Measurements from ENCODE around the gene TFR2.

Gene TFR2

GRCh38 chr7:100623951-100624824 is 17.2 kb downstream of the TFR2 start:
- 87 to 91% methylated on average over 10 to 12 of the region's 15 CpGs for WGBS, 2 experiments (ENCODE audit: insufficient coverage in 2 of 2)
- H3K36me3 ChIP-seq (ENCODE audit: control insufficient read depth, insufficient read depth, low read length) = peaks cover 3% of the 10 kb centered on the region
- no peak overlapping the region for H3K27ac ChIP-seq (ENCODE audit: low read depth, low read length, severe bottlenecking)
- H3K4me1 ChIP-seq (ENCODE audit: control insufficient read depth, insufficient read depth, low read length, poor library complexity, severe bottlenecking) = no peaks in the 10 kb centered on the region
- H3K4me3 ChIP-seq (ENCODE audit: extremely low read depth, insufficient read depth, low read length, poor library complexity, severe bottlenecking) = no peak overlapping the region
- no peaks in the 10 kb centered on the region for H3K9me3 ChIP-seq (ENCODE audit: control insufficient read depth, low read length)

GRCh38 chr7:100621554-100621953 is 19.8 kb downstream of the TFR2 start:
- 80 to 88% methylated on average over 8 of the region's 8 CpGs for WGBS, 2 experiments (ENCODE audit: insufficient coverage in 2 of 2)
- peaks cover 3% of the 10 kb centered on the region for H3K36me3 ChIP-seq (ENCODE audit: control insufficient read depth, insufficient read depth, low read length)
- H3K4me1 ChIP-seq (ENCODE audit: control insufficient read depth, insufficient read depth, low read length, poor library complexity, severe bottlenecking) = no peaks in the 10 kb centered on the region
- no peak overlapping the region for H3K4me3 ChIP-seq (ENCODE audit: extremely low read depth, insufficient read depth, low read length, poor library complexity, severe bottlenecking)
- H3K27ac ChIP-seq (ENCODE audit: low read depth, low read length, severe bottlenecking) = no peak overlapping the region
- no peaks in the 10 kb centered on the region for H3K9me3 ChIP-seq (ENCODE audit: control insufficient read depth, low read length)

GRCh38 chr7:100620804-100621203 is 20.5 kb downstream of the TFR2 start:
- 94 to 95% methylated on average over 14 to 23 of the region's 23 CpGs for WGBS, 2 experiments (ENCODE audit: insufficient coverage in 2 of 2)
- Histone ChIP-seq H3K9me3 (ENCODE audit: control insufficient read depth, low read length) (no peaks in the 10 kb centered on the region), H3K36me3 (ENCODE audit: control insufficient read depth, insufficient read depth, low read length) (peaks cover 3% of the 10 kb centered on the region), H3K4me3 (ENCODE audit: extremely low read depth, insufficient read depth, low read length, poor library complexity, severe bottlenecking) (no peak overlapping the region), H3K27ac (ENCODE audit: low read depth, low read length, severe bottlenecking) (no peak overlapping the region), H3K4me1 (ENCODE audit: control insufficient read depth, insufficient read depth, low read length, poor library complexity, severe bottlenecking) (no peaks in the 10 kb centered on the region)

GRCh38 chr7:100620239-100620638 is 21.1 kb downstream of the TFR2 start:
- Histone ChIP-seq H3K4me3 (ENCODE audit: extremely low read depth, insufficient read depth, low read length, poor library complexity, severe bottlenecking) (no peak overlapping the region), H3K9me3 (ENCODE audit: control insufficient read depth, low read length) (no peaks in the 10 kb centered on the region), H3K36me3 (ENCODE audit: control insufficient read depth, insufficient read depth, low read length) (peaks cover 7% of the 10 kb centered on the region), H3K27ac (ENCODE audit: low read depth, low read length, severe bottlenecking) (no peak overlapping the region), H3K4me1 (ENCODE audit: control insufficient read depth, insufficient read depth, low read length, poor library complexity, severe bottlenecking) (no peaks in the 10 kb centered on the region)
- 73 to 89% methylated on average over 1 to 3 of the region's 6 CpGs for WGBS, 2 experiments (ENCODE audit: insufficient coverage in 2 of 2)

GRCh38 chr7:100614308-100614861 is 27.0 kb downstream of the TFR2 start:
- no peaks in the 10 kb centered on the region for H3K9me3 ChIP-seq (ENCODE audit: control insufficient read depth, low read length)
- WGBS, 2 experiments (ENCODE audit: insufficient coverage in 2 of 2) = 94 to 96% methylated on average over 2 to 4 of the region's 6 CpGs
- no peak overlapping the region for H3K27ac ChIP-seq (ENCODE audit: low read depth, low read length, severe bottlenecking)
- no peak overlapping the region for H3K4me3 ChIP-seq (ENCODE audit: extremely low read depth, insufficient read depth, low read length, poor library complexity, severe bottlenecking)
- peaks cover 16% of the 10 kb centered on the region for H3K36me3 ChIP-seq (ENCODE audit: control insufficient read depth, insufficient read depth, low read length)
- no peaks in the 10 kb centered on the region for H3K4me1 ChIP-seq (ENCODE audit: control insufficient read depth, insufficient read depth, low read length, poor library complexity, severe bottlenecking)

DNA sequence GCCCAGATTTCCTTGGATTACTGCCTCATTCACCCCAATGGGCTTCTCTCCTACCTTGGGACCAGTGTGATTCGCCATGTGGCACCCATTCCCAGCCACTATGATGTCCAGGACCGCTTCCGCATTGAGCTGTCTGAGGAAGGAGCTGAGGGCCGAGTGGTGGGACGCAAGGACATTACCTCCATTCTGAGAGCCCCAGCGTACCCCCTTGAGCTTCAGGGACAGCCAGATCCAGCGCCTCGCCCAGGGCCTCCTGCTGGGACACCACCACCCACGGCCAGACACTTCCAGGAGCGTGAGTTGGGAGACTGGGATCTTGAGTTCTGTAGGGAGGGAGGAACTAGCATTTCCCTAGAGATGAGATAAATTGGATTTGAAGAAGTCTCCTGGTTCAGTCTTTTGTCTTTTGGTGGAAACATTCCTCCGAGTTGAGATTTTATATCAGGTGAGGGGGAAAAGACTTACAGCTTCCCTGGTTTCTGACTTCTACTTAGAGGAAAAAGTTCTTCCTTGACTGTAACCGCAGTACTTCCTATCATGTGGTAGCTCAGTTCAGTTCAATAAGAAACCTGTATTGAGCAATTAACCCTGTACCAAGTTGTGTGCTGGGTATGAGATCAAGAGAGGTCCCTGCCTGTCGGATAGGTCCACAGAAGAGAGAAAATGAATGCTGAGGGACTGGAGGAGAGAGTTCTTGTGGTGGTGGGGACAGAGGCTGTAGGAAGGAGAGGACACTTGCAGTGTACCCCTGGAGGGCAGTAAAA is 27.8 kb downstream of the TFR2 start:
- Histone ChIP-seq H3K36me3 (ENCODE audit: control insufficient read depth, insufficient read depth, low read length) (peaks cover 16% of the 10 kb centered on the region), H3K27ac (ENCODE audit: low read depth, low read length, severe bottlenecking) (no peak overlapping the region), H3K4me1 (ENCODE audit: control insufficient read depth, insufficient read depth, low read length, poor library complexity, severe bottlenecking) (no peaks in the 10 kb centered on the region), H3K9me3 (ENCODE audit: control insufficient read depth, low read length) (no peaks in the 10 kb centered on the region), H3K4me3 (ENCODE audit: extremely low read depth, insufficient read depth, low read length, poor library complexity, severe bottlenecking) (peak overlapping the region; percentile 54)
- WGBS, 2 experiments (ENCODE audit: insufficient coverage in 2 of 2) = 88 to 98% methylated on average over 12 of the region's 13 CpGs

- Histone ChIP-seq H3K4me1 (ENCODE audit: control insufficient read depth, insufficient read depth, low read length, poor library complexity, severe bottlenecking) (no peaks in the 10 kb centered on the region), H3K9me3 (ENCODE audit: control insufficient read depth, low read length) (no peaks in the 10 kb centered on the region), H3K36me3 (ENCODE audit: control insufficient read depth, insufficient read depth, low read length) (peaks cover 18% of the 10 kb centered on the region), H3K4me3 (ENCODE audit: extremely low read depth, insufficient read depth, low read length, poor library complexity, severe bottlenecking) (peak overlapping the region; percentile 54), H3K27ac (ENCODE audit: low read depth, low read length, severe bottlenecking) (no peak overlapping the region)
- 3 to 8% methylated on average over 13 to 23 of the region's 29 CpGs for WGBS, 2 experiments (ENCODE audit: insufficient coverage in 2 of 2)
These were observed 28.5 kb downstream of the TFR2 start for GRCh38 chr7:100612730-100613390.

GRCh38 chr7:100611983-100612729 is 29.2 kb downstream of the TFR2 start, which contains the start of gene MOSPD3:
MOSPD3 (plus strand) TSS chr7:100612540; CDS start chr7:100612792, 252 bp downstream.
- H3K36me3 ChIP-seq (ENCODE audit: control insufficient read depth, insufficient read depth, low read length) = peaks cover 23% of the 10 kb centered on the region
- H3K4me1 ChIP-seq (ENCODE audit: control insufficient read depth, insufficient read depth, low read length, poor library complexity, severe bottlenecking) = no peaks in the 10 kb centered on the region
- 0 to 1% methylated on average over 60 to 61 of the region's 61 CpGs for WGBS, 2 experiments (ENCODE audit: insufficient coverage in 2 of 2)
- H3K4me3 ChIP-seq (ENCODE audit: extremely low read depth, insufficient read depth, low read length, poor library complexity, severe bottlenecking) = peak within 1 kb of the TSS; percentile 54
- peak within 1 kb of the TSS; percentile 92 for H3K27ac ChIP-seq (ENCODE audit: low read depth, low read length, severe bottlenecking)
- no peaks in the 10 kb centered on the region for H3K9me3 ChIP-seq (ENCODE audit: control insufficient read depth, low read length)

DNA sequence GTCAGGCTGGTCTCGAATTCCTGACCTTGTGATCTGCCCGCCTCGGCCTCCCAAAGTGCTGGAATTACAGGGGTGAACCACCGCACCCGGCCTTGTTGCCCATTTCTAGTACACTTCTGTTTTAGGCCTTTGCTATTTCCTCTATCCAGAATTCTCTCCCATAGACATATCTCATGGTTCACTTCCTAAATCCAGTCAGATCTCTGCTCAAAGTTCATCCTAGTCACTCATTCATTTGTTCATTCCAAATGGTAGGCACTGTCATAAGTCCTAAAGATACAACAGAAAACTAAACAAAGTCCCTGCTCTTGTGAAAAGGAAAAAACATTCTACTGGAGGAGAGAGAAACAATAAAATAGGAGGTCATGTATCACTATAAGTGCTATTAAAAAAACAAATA is 31.4 kb downstream of the TFR2 start:
- Histone ChIP-seq H3K4me3 (ENCODE audit: extremely low read depth, insufficient read depth, low read length, poor library complexity, severe bottlenecking) (no peak overlapping the region), H3K4me1 (ENCODE audit: control insufficient read depth, insufficient read depth, low read length, poor library complexity, severe bottlenecking) (no peaks in the 10 kb centered on the region), H3K36me3 (ENCODE audit: control insufficient read depth, insufficient read depth, low read length) (peaks cover 18% of the 10 kb centered on the region), H3K27ac (ENCODE audit: low read depth, low read length, severe bottlenecking) (no peak overlapping the region), H3K9me3 (ENCODE audit: control insufficient read depth, low read length) (no peaks in the 10 kb centered on the region)
- WGBS, 2 experiments (ENCODE audit: insufficient coverage in 2 of 2) = 91 to 100% methylated on average over 5 of the region's 5 CpGs

- 94 to 95% methylated on average over 5 to 8 of the region's 8 CpGs for WGBS, 2 experiments (ENCODE audit: insufficient coverage in 2 of 2)
- no peaks in the 10 kb centered on the region for H3K9me3 ChIP-seq (ENCODE audit: control insufficient read depth, low read length)
- peaks cover 14% of the 10 kb centered on the region for H3K4me1 ChIP-seq (ENCODE audit: control insufficient read depth, insufficient read depth, low read length, poor library complexity, severe bottlenecking)
- H3K27ac ChIP-seq (ENCODE audit: low read depth, low read length, severe bottlenecking) = no peak overlapping the region
- no peak overlapping the region for H3K4me3 ChIP-seq (ENCODE audit: extremely low read depth, insufficient read depth, low read length, poor library complexity, severe bottlenecking)
- H3K36me3 ChIP-seq (ENCODE audit: control insufficient read depth, insufficient read depth, low read length) = peaks cover 7% of the 10 kb centered on the region
These were observed 34.2 kb downstream of the TFR2 start for GRCh38 chr7:100607111-100607510.
